WTC11 (cell line): Measurements from ENCODE around the gene BLOC1S1. TPM values are rescaled to one million over a fixed set of nuclear protein-coding genes. Genes with fewer than 3 reads are reported as not detected.

Experiments
- ATAC-seq: fragments of 200-7000 bp; cut with Tn5 transposase; 2 replicates; pipeline ENCODE4 v1.10.0; 2021; ENCODE audit warnings: mild to moderate bottlenecking, moderate library complexity
- CTCF ChIA-PET: fragments of 300-600 bp; sonication (Branson Sonifier 250); formaldehyde crosslinking; loops from one replicate; lab custom pipeline; 2021; ENCODE audit warnings: antibody characterized with exemption; lab: Charles Lee
- POLR2A ChIA-PET: fragments of 350-600 bp; sonication (Branson Sonifier 250); formaldehyde crosslinking; loops from one replicate; lab custom pipeline; 2021; ENCODE audit warnings: antibody characterized with exemption; lab: Charles Lee
- DNase-seq: peaks from one replicate; pipeline ENCODE4 v3.0.0; 2021; ENCODE audit warnings: low spot score
- H3K27ac Mint-ChIP-seq: 2 replicates; pipeline ENCODE4 v1.8.0; 2021; ENCODE audit warnings: mixed read lengths
- H3K27me3 Mint-ChIP-seq: 2 replicates; pipeline ENCODE4 v1.8.0; 2021; ENCODE audit warnings: low read depth, mild to moderate bottlenecking, moderate library complexity, mixed read lengths
- H3K36me3 Mint-ChIP-seq: 2 replicates; pipeline ENCODE4 v1.8.0; 2021; ENCODE audit warnings: mixed read lengths
- H3K4me1 Mint-ChIP-seq: 2 replicates; pipeline ENCODE4 v1.8.0; 2022; ENCODE audit warnings: mixed read lengths
- H3K4me3 Mint-ChIP-seq: 2 replicates; pipeline ENCODE4 v1.8.0; 2021; ENCODE audit warnings: mild to moderate bottlenecking, moderate library complexity, mixed read lengths
- H3K9me3 Mint-ChIP-seq: 2 replicates; pipeline ENCODE4 v1.8.0; 2021; ENCODE audit warnings: mixed read lengths
- ATF2 ChIP-seq: sonication (generic); formaldehyde crosslinking; IDR thresholded peaks from 2 replicates; pipeline ENCODE4 v1.8.1; 2022; ENCODE audit warnings: low read depth, missing genetic modification reagents, borderline replicate concordance
- CBFB ChIP-seq: sonication (generic); formaldehyde crosslinking; IDR thresholded peaks from 2 replicates; pipeline ENCODE4 v1.8.1; 2022; ENCODE audit warnings: mild to moderate bottlenecking, low read depth, missing genetic modification reagents
- CREB1 ChIP-seq: sonication (generic); formaldehyde crosslinking; IDR thresholded peaks from 2 replicates; pipeline ENCODE4 v1.8.0; 2023; ENCODE audit warnings: mild to moderate bottlenecking, missing genetic modification reagents
- E2F5 ChIP-seq: sonication (generic); formaldehyde crosslinking; IDR thresholded peaks from 2 replicates; pipeline ENCODE4 v1.8.1; 2022; ENCODE audit warnings: mild to moderate bottlenecking, moderate library complexity, missing genetic modification reagents
- ELF4 ChIP-seq: sonication (generic); formaldehyde crosslinking; IDR thresholded peaks from 2 replicates; pipeline ENCODE4 v1.8.1; 2022; ENCODE audit warnings: low read depth, mild to moderate bottlenecking, moderate library complexity, missing genetic modification reagents
- EMX1 ChIP-seq: fragments of 250-450 bp; sonication (Bioruptor Pico); IDR thresholded peaks from 2 replicates; pipeline ENCODE4 v1.8.0; 2021; ENCODE audit warnings: mild to moderate bottlenecking
- ESRRA ChIP-seq: sonication (generic); formaldehyde crosslinking; IDR thresholded peaks from 2 replicates; pipeline ENCODE4 v1.8.1; 2022; ENCODE audit warnings: mild to moderate bottlenecking, missing genetic modification reagents, borderline replicate concordance
- ETV6 ChIP-seq: sonication (generic); formaldehyde crosslinking; IDR thresholded peaks from 2 replicates; pipeline ENCODE4 v1.8.1; 2022; ENCODE audit warnings: mild to moderate bottlenecking, missing genetic modification reagents
- IRF2 ChIP-seq: sonication (generic); formaldehyde crosslinking; IDR thresholded peaks from 2 replicates; pipeline ENCODE4 v1.8.0; 2022; ENCODE audit warnings: low read depth, missing genetic modification reagents, borderline replicate concordance
- JUN ChIP-seq: sonication (generic); formaldehyde crosslinking; IDR thresholded peaks from 2 replicates; pipeline ENCODE4 v1.8.0; 2023; ENCODE audit warnings: mild to moderate bottlenecking, missing genetic modification reagents
- NFE2L1 ChIP-seq: sonication (generic); formaldehyde crosslinking; IDR thresholded peaks from 2 replicates; pipeline ENCODE4 v1.8.1; 2023; ENCODE audit warnings: missing genetic modification reagents
- NFYB ChIP-seq: sonication (generic); formaldehyde crosslinking; conservative IDR thresholded peaks from 2 replicates; pipeline ENCODE4 v1.8.0; 2022; ENCODE audit warnings: low read depth, missing genetic modification reagents
- OVOL2 ChIP-seq: fragments of 250-450 bp; sonication (Bioruptor Pico); IDR thresholded peaks from 2 replicates; pipeline ENCODE4 v1.9.0; 2021; ENCODE audit warnings: mild to moderate bottlenecking, borderline replicate concordance
- PRRX2 ChIP-seq: fragments of 250-450 bp; sonication (Bioruptor Pico); IDR thresholded peaks from 2 replicates; pipeline ENCODE4 v1.8.0; 2021; ENCODE audit warnings: mild to moderate bottlenecking
- SMAD4 ChIP-seq: sonication (generic); formaldehyde crosslinking; IDR thresholded peaks from 2 replicates; pipeline ENCODE4 v1.8.0; 2022; ENCODE audit warnings: mild to moderate bottlenecking, missing genetic modification reagents
- SP1 ChIP-seq: sonication (generic); formaldehyde crosslinking; conservative IDR thresholded peaks from 2 replicates; pipeline ENCODE4 v1.8.1; 2022; ENCODE audit warnings: missing genetic modification reagents
- TEAD1 ChIP-seq: sonication (generic); formaldehyde crosslinking; IDR thresholded peaks from 2 replicates; pipeline ENCODE4 v1.8.0; 2022; ENCODE audit warnings: mild to moderate bottlenecking, missing genetic modification reagents
- TEAD4 ChIP-seq: sonication (generic); formaldehyde crosslinking; IDR thresholded peaks from 2 replicates; pipeline ENCODE4 v1.8.0; 2022; ENCODE audit warnings: mild to moderate bottlenecking, missing genetic modification reagents
- USF2 ChIP-seq: sonication (generic); formaldehyde crosslinking; IDR thresholded peaks from 2 replicates; pipeline ENCODE4 v1.8.1; 2023; ENCODE audit warnings: mild to moderate bottlenecking, missing genetic modification reagents, moderate library complexity
- ZNF671 ChIP-seq: fragments of 250-450 bp; sonication (Bioruptor Pico); IDR thresholded peaks from 2 replicates; pipeline ENCODE4 v1.8.0; 2021; ENCODE audit warnings: mild to moderate bottlenecking
- ZSCAN18 ChIP-seq: fragments of 250-450 bp; sonication (Bioruptor Pico); IDR thresholded peaks from 2 replicates; pipeline ENCODE4 v2.1.2; 2022; ENCODE audit warnings: mild to moderate bottlenecking, moderate library complexity
- total RNA-seq: library from RNA; stranded (reverse); gene quantifications from 3 replicates; pipeline ENCODE4 v1.2.3, GENCODE V29; 2021
- TF ChIP-seq, protein P1 (sequence below): sonication (generic); formaldehyde crosslinking; IDR thresholded peaks from 2 replicates; pipeline ENCODE4 v1.8.0; 2022; ENCODE audit warnings: mild to moderate bottlenecking, missing genetic modification reagents
- TF ChIP-seq, protein P2 (sequence below): sonication (generic); formaldehyde crosslinking; IDR thresholded peaks from 2 replicates; pipeline ENCODE4 v1.8.1; 2022; ENCODE audit warnings: low read depth, mild to moderate bottlenecking, moderate library complexity, missing genetic modification reagents, borderline replicate concordance
- TF ChIP-seq, protein P3 (sequence below): sonication (generic); formaldehyde crosslinking; IDR thresholded peaks from 2 replicates; pipeline ENCODE4 v1.8.1; 2022; ENCODE audit warnings: mild to moderate bottlenecking, missing genetic modification reagents, moderate library complexity, borderline replicate concordance
- TF ChIP-seq, protein P4 (sequence below): fragments of 250-450 bp; sonication (Bioruptor Pico); IDR thresholded peaks from 2 replicates; pipeline ENCODE4 v1.9.0; 2021; ENCODE audit warnings: mild to moderate bottlenecking

BLOC1S1 gene
- total RNA-seq, 1 experiment from 2014 or later = 81.9 TPM

GRCh38 chr12:55707841-55708694 lies 7.8 kb upstream of the BLOC1S1 start, which contains the start of gene ITGA7 (continued):
- TF ChIP-seq CREB1 (CRISPR knock-in tag) = no peak
- TF ChIP-seq TEAD1 = no peak
- no peak for TF ChIP-seq JUN (CRISPR knock-in tag)
- no peak for TF ChIP-seq NFYB (CRISPR knock-in tag)
- TF ChIP-seq IRF2 (CRISPR knock-in tag) = no peak
- TF ChIP-seq NFE2L1 (CRISPR knock-in tag) = 0 out of 2 replicates have a peak, but pooled peaks have one; percentile 21
- no peak for TF ChIP-seq PRRX2
- TF ChIP-seq SMAD4 (CRISPR knock-in tag) = no peak
- peak; percentile 17; the same call in 1 of the 2 replicates for TF ChIP-seq USF2 (CRISPR knock-in tag)
- TF ChIP-seq ETV6 = 0 out of 2 replicates have a peak, but pooled peaks have one; percentile 20
- TF ChIP-seq E2F5 (CRISPR knock-in tag) = peak; percentile 55; the same call in 1 of the 2 replicates

- Mint-ChIP-seq H3K36me3 (no peaks in the 10 kb centered on the region), H3K9me3 (no peaks in the 10 kb centered on the region), H3K4me3 (peak overlapping the region; percentile 88), H3K27me3 (peaks cover 51% of the 10 kb centered on the region), H3K27ac (peak overlapping the region; percentile 91), H3K4me1 (peaks cover 36% of the 10 kb centered on the region)
- DNase-seq (no peak), ATAC-seq (no peak)
- POLR2A ChIA-PET = no interaction called here
- CTCF ChIA-PET = interaction anchor here (1.0 to 3.9 kb wide), 4 partner anchors 12 to 29 kb away, joined by 3 to 84 read pairs (median 4); no protein-coding TSS in a partner anchor
- TF ChIP-seq ZSCAN18 (no peak), ZNF671 (CRISPR knock-in tag) (no peak), SP1 (CRISPR knock-in tag) (no peak), ELF4 (CRISPR knock-in tag) (no peak), EMX1 (CRISPR knock-in tag) (no peak), ESRRA (CRISPR knock-in tag) (no peak), ATF2 (CRISPR knock-in tag) (no peak), USF2 (CRISPR knock-in tag) (no peak), CBFB (no peak), TEAD4 (CRISPR knock-in tag) (no peak), OVOL2 (CRISPR knock-in tag) (no peak)
- TF ChIP-seq, protein P1, sequence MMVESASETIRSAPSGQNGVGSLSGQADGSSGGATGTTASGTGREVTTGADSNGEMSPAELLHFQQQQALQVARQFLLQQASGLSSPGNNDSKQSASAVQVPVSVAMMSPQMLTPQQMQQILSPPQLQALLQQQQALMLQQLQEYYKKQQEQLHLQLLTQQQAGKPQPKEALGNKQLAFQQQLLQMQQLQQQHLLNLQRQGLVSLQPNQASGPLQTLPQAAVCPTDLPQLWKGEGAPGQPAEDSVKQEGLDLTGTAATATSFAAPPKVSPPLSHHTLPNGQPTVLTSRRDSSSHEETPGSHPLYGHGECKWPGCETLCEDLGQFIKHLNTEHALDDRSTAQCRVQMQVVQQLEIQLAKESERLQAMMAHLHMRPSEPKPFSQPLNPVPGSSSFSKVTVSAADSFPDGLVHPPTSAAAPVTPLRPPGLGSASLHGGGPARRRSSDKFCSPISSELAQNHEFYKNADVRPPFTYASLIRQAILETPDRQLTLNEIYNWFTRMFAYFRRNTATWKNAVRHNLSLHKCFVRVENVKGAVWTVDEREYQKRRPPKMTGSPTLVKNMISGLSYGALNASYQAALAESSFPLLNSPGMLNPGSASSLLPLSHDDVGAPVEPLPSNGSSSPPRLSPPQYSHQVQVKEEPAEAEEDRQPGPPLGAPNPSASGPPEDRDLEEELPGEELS (CRISPR knock-in tag) = no peak
- TF ChIP-seq, protein P2, sequence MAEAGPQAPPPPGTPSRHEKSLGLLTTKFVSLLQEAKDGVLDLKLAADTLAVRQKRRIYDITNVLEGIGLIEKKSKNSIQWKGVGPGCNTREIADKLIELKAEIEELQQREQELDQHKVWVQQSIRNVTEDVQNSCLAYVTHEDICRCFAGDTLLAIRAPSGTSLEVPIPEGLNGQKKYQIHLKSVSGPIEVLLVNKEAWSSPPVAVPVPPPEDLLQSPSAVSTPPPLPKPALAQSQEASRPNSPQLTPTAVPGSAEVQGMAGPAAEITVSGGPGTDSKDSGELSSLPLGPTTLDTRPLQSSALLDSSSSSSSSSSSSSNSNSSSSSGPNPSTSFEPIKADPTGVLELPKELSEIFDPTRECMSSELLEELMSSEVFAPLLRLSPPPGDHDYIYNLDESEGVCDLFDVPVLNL = no peak
- TF ChIP-seq, protein P3, sequence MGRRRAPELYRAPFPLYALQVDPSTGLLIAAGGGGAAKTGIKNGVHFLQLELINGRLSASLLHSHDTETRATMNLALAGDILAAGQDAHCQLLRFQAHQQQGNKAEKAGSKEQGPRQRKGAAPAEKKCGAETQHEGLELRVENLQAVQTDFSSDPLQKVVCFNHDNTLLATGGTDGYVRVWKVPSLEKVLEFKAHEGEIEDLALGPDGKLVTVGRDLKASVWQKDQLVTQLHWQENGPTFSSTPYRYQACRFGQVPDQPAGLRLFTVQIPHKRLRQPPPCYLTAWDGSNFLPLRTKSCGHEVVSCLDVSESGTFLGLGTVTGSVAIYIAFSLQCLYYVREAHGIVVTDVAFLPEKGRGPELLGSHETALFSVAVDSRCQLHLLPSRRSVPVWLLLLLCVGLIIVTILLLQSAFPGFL (CRISPR knock-in tag) = no peak
- TF ChIP-seq, protein P4, sequence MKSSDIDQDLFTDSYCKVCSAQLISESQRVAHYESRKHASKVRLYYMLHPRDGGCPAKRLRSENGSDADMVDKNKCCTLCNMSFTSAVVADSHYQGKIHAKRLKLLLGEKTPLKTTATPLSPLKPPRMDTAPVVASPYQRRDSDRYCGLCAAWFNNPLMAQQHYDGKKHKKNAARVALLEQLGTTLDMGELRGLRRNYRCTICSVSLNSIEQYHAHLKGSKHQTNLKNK (CRISPR knock-in tag) = no peak
These were observed 7.1 kb upstream of the BLOC1S1 start for GRCh38 chr12:55708695-55709233.
